Large intestine (tissue), 3 donors: ENCODE data around the gene ITGAD. TPM values are rescaled to one million over a fixed set of nuclear protein-coding genes. Genes with fewer than 3 reads are reported as not detected.

Experiments
- DNase-seq, 2 donors: peaks; one replicate each; pipeline versions ENCODE4 v3.0.0 to v3.0.0-alpha.2; 2013
- H3K27ac ChIP-seq: one replicate; pipeline ENCODE4 v1.5.1; 2013; ENCODE audit warnings: low read length
- H3K27me3 ChIP-seq: 2 replicates; pipeline ENCODE4 v1.6.1; 2013; ENCODE audit warnings: low read length; ENCODE audit not compliant: control insufficient read depth, insufficient read depth
- H3K36me3 ChIP-seq: 2 replicates; pipeline ENCODE4 v1.6.1; 2013; ENCODE audit warnings: low read length; ENCODE audit not compliant: control insufficient read depth, insufficient read depth
- H3K4me1 ChIP-seq: one replicate; pipeline ENCODE4 v1.6.1; 2013; ENCODE audit warnings: low read length; ENCODE audit not compliant: control insufficient read depth, insufficient read depth
- H3K4me3 ChIP-seq: one replicate; pipeline ENCODE4 v1.5.1; 2013; ENCODE audit warnings: low read length
- H3K9me3 ChIP-seq: one replicate; pipeline ENCODE4 v1.6.1; 2013; ENCODE audit warnings: mild to moderate bottlenecking, low read depth, low read length, moderate library complexity; ENCODE audit not compliant: control insufficient read depth
- WGBS: methylation state at CpG from one replicate; pipeline ENCODE4 v1.1.5; 2013; ENCODE audit warnings: low lambda C conversion rate; ENCODE audit not compliant: insufficient coverage; 5-methylcytosine and 5-hydroxymethylcytosine counted together
- polyA plus RNA-seq: library from polyadenylated mRNA; unstranded; fragments of 120-200 nt; gene quantifications from one replicate; pipeline ENCODE4 v1.2.1, GENCODE V29; 2013

Gene ITGAD
- polyA plus RNA-seq, 1 donor, result 0.03 TPM

GRCh38 chr16:31355431-31356100, 37.6 kb upstream of the ITGAD start:
- no peak overlapping the region for H3K27ac ChIP-seq
- H3K27me3 ChIP-seq, result no peaks in the 10 kb centered on the region
- no peak overlapping the region for H3K4me3 ChIP-seq
- no peak for DNase-seq
- no peaks in the 10 kb centered on the region for H3K9me3 ChIP-seq
- H3K4me1 ChIP-seq, result no peaks in the 10 kb centered on the region
- no peaks in the 10 kb centered on the region for H3K36me3 ChIP-seq
- WGBS, result no CpG with 5 or more reads among the region's 14 CpGs

GRCh38 chr16:31356566-31357323, 36.4 kb upstream of the ITGAD start:
- Histone ChIP-seq H3K27me3 (no peaks in the 10 kb centered on the region), H3K4me3 (no peak overlapping the region), H3K36me3 (no peaks in the 10 kb centered on the region), H3K27ac (no peak overlapping the region), H3K9me3 (no peaks in the 10 kb centered on the region), H3K4me1 (no peaks in the 10 kb centered on the region)
- no peak for DNase-seq
- no CpG with 5 or more reads among the region's 28 CpGs for WGBS

- Histone ChIP-seq H3K4me3 (no peak overlapping the region), H3K9me3 (no peaks in the 10 kb centered on the region), H3K36me3 (no peaks in the 10 kb centered on the region), H3K27ac (no peak overlapping the region), H3K27me3 (no peaks in the 10 kb centered on the region), H3K4me1 (no peaks in the 10 kb centered on the region)
- WGBS, result no CpG with 5 or more reads among the region's 18 CpGs
- no peak for DNase-seq
Observed at GRCh38 chr16:31357324-31358109, 35.6 kb upstream of the ITGAD start.

- no CpG with 5 or more reads among the region's 7 CpGs for WGBS
- Histone ChIP-seq H3K36me3 (no peaks in the 10 kb centered on the region), H3K27me3 (no peaks in the 10 kb centered on the region), H3K4me3 (no peak overlapping the region), H3K9me3 (no peaks in the 10 kb centered on the region), H3K4me1 (no peaks in the 10 kb centered on the region), H3K27ac (no peak overlapping the region)
- no peak for DNase-seq
Observed at GRCh38 chr16:31360251-31360650, 32.9 kb upstream of the ITGAD start.

GRCh38 chr16:31361201-31362110, 31.7 kb upstream of the ITGAD start:
- no CpG with 5 or more reads among the region's 28 CpGs for WGBS
- Histone ChIP-seq H3K4me1 (no peaks in the 10 kb centered on the region), H3K36me3 (no peaks in the 10 kb centered on the region), H3K4me3 (no peak overlapping the region), H3K9me3 (no peaks in the 10 kb centered on the region), H3K27ac (no peak overlapping the region), H3K27me3 (no peaks in the 10 kb centered on the region)
- no peak for DNase-seq

- Histone ChIP-seq H3K36me3 (no peaks in the 10 kb centered on the region), H3K4me1 (no peaks in the 10 kb centered on the region), H3K9me3 (no peaks in the 10 kb centered on the region), H3K27ac (no peak overlapping the region), H3K27me3 (no peaks in the 10 kb centered on the region), H3K4me3 (no peak overlapping the region)
- 80% methylated on average over 1 of the region's 26 CpGs for WGBS
- no peak for DNase-seq
Observed at GRCh38 chr16:31362476-31363405, 30.4 kb upstream of the ITGAD start.

GRCh38 chr16:31363721-31364120, 29.4 kb upstream of the ITGAD start:
- H3K4me3 ChIP-seq, result no peak overlapping the region
- H3K36me3 ChIP-seq, result no peaks in the 10 kb centered on the region
- 80% methylated on average over 1 of the region's 8 CpGs for WGBS
- H3K27ac ChIP-seq, result no peak overlapping the region
- no peaks in the 10 kb centered on the region for H3K27me3 ChIP-seq
- H3K9me3 ChIP-seq, result no peaks in the 10 kb centered on the region
- DNase-seq, result no peak
- H3K4me1 ChIP-seq, result no peaks in the 10 kb centered on the region

- H3K4me3 ChIP-seq, result no peak overlapping the region
- H3K27ac ChIP-seq, result no peak overlapping the region
- no peaks in the 10 kb centered on the region for H3K4me1 ChIP-seq
- no peak for DNase-seq
- no peaks in the 10 kb centered on the region for H3K27me3 ChIP-seq
- H3K9me3 ChIP-seq, result no peaks in the 10 kb centered on the region
- no CpG with 5 or more reads among the region's 6 CpGs for whole genome bisulfite sequencing
- H3K36me3 ChIP-seq, result no peaks in the 10 kb centered on the region
Observed at GRCh38 chr16:31364421-31364820, 28.7 kb upstream of the ITGAD start.

- DNase-seq, result no peak
- H3K9me3 ChIP-seq, result no peaks in the 10 kb centered on the region
- no peaks in the 10 kb centered on the region for H3K36me3 ChIP-seq
- no peaks in the 10 kb centered on the region for H3K27me3 ChIP-seq
- WGBS, result no CpG with 5 or more reads among the region's 7 CpGs
- no peaks in the 10 kb centered on the region for H3K4me1 ChIP-seq
- H3K4me3 ChIP-seq, result no peak overlapping the region
- no peak overlapping the region for H3K27ac ChIP-seq
Observed at GRCh38 chr16:31365131-31365865, 27.8 kb upstream of the ITGAD start.
